Fibroblast of mammary gland (primary cell): ENCODE measurements around the gene HIBADH.
A peak's percentile ranks its signal among the peaks of the same experiment; 100 is the strongest.

ENCODE experiments used
- DNase-seq: peaks from one replicate; pipeline ENCODE4 v3.0.0-alpha.2; 2010; ENCODE audit warnings: low read depth
- H3K4me3 ChIP-seq: 2 replicates; pipeline ENCODE4 v1.5.1; 2011; ENCODE audit warnings: low read depth, mild to moderate bottlenecking, low read length, moderate library complexity; ENCODE audit not compliant: control insufficient read depth
- TF ChIP-seq, protein P1 (sequence below): conservative IDR thresholded peaks from 2 replicates; pipeline ENCODE4 v1.5.1; 2011; ENCODE audit warnings: low read depth, low read length, inconsistent platforms; ENCODE audit not compliant: control insufficient read depth, insufficient read depth

HIBADH gene

DNA sequence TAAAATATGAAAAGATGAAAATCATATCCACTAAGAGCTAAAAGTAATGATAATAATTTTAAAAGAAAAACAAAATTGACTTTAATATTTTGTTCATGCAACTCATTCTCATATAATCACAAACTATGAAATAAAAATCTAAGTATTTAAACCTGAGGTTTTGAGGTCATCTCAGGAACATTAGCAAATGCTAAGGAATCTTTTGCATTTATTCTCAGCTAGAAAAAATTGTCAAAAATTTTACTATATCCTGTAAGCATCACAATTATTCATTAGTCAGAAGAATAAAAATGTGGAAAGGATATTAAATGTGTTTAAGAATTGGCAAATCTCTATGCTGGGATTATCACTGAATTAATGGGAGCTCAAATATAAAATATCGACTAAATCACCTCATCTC lies 40.5 kb upstream of the HIBADH start:
- DNase-seq, result no peak
- no peak overlapping the region for H3K4me3 ChIP-seq
- TF ChIP-seq, protein P1, sequence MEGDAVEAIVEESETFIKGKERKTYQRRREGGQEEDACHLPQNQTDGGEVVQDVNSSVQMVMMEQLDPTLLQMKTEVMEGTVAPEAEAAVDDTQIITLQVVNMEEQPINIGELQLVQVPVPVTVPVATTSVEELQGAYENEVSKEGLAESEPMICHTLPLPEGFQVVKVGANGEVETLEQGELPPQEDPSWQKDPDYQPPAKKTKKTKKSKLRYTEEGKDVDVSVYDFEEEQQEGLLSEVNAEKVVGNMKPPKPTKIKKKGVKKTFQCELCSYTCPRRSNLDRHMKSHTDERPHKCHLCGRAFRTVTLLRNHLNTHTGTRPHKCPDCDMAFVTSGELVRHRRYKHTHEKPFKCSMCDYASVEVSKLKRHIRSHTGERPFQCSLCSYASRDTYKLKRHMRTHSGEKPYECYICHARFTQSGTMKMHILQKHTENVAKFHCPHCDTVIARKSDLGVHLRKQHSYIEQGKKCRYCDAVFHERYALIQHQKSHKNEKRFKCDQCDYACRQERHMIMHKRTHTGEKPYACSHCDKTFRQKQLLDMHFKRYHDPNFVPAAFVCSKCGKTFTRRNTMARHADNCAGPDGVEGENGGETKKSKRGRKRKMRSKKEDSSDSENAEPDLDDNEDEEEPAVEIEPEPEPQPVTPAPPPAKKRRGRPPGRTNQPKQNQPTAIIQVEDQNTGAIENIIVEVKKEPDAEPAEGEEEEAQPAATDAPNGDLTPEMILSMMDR, result no peak

DNA sequence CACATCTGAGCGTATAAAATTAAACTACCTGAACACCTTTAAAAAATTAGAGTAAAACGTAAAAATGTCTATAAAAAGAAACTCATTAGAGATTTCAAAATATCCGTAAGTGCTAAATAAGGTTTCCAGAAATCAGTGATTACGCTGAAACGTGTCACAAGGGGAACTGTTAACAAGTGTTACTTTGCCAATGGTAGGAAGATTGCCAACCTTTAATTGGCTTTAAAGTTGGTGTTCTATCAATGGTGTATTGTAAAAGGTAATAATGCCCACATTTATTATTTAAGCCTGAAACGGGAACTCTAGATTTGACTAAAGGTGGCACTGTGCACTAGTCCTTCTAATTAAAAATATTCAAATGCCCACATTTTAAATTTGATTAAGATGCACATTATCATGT lies 37.8 kb upstream of the HIBADH start:
- TF ChIP-seq, protein P1, result no peak
- H3K4me3 ChIP-seq, result no peak overlapping the region
- DNase-seq, result no peak

DNA sequence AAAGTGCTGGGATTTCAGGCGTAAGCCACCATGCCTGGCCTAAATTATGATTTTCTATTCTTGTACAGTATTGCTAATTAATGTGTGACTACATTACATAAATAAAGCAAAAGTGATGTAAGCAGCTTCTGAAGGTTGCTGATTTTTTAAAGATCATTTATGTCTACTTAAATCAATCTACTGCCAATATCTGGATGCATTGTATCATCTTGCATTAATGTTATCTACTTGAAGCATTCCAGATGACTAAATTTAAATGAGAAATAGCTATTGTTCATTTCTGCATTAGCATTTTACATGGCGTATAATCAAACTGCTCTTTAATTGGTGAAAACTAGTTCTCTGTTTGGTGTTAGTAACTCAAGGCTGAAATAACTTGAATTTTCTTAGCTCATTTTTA lies 37.1 kb upstream of the HIBADH start:
- TF ChIP-seq, protein P1, result no peak
- no peak for DNase-seq

DNA sequence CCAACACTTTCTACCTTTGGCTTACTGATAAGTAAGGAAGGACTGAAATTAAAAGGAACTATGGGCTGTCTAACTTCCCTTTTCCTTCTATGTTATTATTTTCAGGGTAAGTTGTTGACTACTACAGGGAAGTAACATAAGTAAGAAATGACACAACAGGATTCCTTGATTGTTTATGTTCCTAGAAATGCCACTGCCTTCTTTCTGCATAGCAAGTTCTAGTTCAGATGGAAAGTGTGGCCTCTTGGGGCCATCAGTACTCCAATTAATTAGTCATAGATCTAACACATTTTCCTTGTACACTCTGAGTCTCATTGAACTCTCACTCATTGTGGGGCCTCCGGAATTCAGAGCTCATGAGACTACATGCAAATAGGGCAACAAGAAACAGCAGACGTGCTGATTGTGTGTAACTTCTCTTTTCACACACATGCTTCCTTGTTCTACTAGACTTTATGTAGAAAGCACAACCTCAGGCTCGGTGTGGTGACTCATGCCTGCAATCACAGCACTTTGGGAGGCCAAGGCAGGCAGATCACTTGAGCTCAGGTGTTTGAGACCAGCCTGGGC lies 35.3 kb upstream of the HIBADH start:
- peak; percentile 37 for DNase-seq
- H3K4me3 ChIP-seq, result no peak overlapping the region

More for the DNA sequence above, 37.1 kb upstream of the HIBADH start:
- H3K4me3 ChIP-seq, result no peak overlapping the region

DNA sequence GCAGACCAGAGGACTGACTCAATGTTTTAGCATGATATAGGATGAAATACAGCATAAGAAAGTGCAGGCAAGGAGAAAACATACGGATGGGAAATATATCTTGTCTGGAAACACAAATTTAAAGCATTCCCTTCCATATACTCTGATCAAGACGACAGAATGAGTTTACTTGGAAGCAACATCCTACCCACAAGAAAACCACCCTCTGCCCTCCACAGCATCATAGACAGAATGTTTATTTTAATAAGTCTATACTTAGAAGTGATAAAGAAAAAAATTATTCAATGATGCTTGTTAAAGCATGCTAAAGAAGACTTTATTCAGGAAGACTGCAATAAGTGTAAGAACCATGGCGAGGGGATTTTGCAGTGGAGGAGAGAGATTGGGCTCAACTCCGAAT lies 32.4 kb upstream of the HIBADH start:
- TF ChIP-seq, protein P1, result no peak
- DNase-seq, result no peak
- H3K4me3 ChIP-seq, result no peak overlapping the region

More for the DNA sequence above, 35.3 kb upstream of the HIBADH start:
- TF ChIP-seq, protein P1, result no peak

DNA sequence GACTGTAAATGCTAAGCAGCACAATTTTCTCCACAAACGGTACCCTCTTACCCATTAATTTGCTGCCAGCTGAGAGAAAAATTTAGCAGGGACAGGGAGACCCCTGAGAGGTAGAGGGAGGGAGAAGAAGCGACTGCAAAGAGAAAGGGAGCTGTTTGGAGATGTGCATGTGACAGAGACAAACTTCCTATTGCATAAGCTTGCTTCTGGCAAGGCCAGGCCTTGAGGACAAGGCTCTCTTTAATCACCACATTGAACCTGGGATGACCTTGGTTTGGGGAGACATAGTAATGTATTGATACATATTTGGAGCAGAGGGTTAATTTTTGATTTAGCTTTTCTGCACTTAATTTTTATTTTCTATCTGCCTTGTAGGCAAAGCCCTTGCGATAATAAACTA lies 31.1 kb upstream of the HIBADH start:
- TF ChIP-seq, protein P1, result no peak
- DNase-seq, result peak; percentile 45
- H3K4me3 ChIP-seq, result no peak overlapping the region

DNA sequence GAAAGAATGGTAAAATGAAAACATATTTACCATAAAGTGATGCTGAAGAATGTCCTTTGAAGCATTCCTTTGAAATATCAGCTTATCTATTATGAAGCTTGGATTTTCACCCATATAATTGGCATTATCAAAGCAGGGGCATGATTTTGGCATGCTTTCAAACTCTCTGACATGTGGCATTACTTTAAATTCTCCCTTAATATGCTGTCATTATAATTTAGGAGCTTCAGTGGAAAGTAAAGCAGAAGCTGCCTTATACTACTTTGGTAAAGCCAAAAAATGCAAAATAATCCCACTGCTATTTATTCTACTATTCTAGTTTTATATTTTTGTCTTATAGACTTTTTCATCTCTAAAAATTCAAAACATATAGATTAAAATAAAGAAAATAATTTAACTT lies 28.0 kb upstream of the HIBADH start:
- no peak overlapping the region for H3K4me3 ChIP-seq
- TF ChIP-seq, protein P1, result no peak
- no peak for DNase-seq
